NCI-H446 treated with DMSO at 0.1 percent for 48 hours (cell line): ENCODE measurements around the gene ATP6V1F.
"Not testable (repeated sequence)": the region's sequence is repeated elsewhere in the genome, so short reads cannot be mapped to it uniquely, and the experiment has no call there.

Experiments
- DNase-seq: peaks from one replicate; lab custom pipeline; 2025; lab: John Stamatoyannopoulos, UW

Gene ATP6V1F

DNA sequence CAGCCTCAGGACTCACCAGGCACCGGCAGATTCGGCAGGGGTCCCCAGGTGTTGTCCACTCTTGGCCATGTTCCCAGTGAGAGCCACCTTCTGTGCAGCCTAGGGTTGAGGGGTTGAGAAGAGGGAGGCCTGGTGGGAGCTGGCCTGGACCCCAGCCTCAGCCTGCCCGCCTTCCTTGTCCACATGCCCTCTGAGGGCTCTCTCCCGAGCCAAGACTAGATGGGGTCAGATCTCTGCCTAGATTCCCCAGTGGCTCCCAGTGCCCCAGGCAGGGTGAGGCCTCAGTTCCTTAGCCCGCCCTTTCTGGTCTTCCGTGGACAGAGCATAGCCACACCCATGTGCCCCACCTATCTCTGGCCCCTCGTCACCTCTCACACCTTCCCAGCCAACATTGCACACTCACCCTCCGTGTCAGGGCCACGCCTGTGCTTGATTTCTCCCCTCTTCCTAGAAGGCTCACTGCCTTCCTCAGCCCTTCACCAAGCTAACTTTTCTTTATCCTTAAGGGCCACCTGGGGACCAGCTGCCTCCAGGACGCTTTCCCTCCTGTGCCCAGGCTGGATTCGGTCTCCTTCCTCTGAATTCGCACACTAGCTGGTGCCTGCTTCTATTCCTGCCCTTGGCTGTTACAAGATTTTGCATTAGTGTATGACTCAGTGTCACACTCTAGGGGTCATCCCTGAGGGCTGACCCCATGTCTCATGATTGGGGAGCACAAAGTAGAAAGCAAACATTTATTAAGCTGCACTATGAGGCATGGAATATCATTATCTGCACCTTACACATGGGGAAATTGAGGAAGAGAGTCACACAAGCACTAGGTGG, 40.3 kb downstream of the ATP6V1F start:
- DNase-seq: no peak

- DNase-seq: no peak
Measured at GRCh38 chr7:128903621-128904361, 41.1 kb downstream of the ATP6V1F start.

DNA sequence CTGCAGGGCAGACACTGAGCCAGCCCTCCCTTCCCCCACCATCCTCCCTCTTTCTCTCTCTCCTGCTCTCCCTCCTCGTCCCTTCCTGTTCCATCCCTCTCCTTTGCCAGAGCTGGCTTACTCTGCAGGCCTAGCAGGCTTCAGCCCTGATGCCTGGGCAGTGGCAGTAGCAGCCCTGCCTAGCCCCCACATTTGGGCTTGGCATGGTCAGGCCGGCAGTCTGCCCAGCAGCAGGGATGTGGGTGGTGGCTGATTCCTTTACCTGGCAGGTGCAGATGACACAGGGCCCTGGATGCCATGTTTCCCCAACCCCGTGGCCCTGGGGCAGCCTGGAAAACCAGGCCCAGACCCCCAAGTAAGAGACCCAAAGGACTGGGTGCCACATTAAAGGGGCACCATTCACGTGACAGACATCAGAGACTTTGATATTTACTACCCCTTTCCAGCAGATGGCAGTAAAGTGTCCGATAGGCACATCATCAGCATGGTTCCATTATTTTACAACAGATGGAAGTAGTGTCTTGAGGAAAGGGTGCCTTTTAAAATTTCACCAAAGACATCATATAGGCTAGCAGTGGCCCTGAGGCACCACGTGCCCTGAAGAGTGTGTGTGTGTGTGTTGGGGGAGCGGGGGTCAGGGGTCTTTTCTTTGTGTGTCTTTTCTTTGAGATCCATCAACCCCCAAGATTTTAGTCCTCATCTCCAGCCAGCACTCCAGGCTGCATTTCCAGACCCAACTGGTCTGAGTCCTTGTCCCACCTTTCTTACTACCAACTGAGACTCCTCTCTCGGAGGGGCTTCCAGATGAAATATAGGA, 41.9 kb downstream of the ATP6V1F start:
- DNase-seq: no peak

DNA sequence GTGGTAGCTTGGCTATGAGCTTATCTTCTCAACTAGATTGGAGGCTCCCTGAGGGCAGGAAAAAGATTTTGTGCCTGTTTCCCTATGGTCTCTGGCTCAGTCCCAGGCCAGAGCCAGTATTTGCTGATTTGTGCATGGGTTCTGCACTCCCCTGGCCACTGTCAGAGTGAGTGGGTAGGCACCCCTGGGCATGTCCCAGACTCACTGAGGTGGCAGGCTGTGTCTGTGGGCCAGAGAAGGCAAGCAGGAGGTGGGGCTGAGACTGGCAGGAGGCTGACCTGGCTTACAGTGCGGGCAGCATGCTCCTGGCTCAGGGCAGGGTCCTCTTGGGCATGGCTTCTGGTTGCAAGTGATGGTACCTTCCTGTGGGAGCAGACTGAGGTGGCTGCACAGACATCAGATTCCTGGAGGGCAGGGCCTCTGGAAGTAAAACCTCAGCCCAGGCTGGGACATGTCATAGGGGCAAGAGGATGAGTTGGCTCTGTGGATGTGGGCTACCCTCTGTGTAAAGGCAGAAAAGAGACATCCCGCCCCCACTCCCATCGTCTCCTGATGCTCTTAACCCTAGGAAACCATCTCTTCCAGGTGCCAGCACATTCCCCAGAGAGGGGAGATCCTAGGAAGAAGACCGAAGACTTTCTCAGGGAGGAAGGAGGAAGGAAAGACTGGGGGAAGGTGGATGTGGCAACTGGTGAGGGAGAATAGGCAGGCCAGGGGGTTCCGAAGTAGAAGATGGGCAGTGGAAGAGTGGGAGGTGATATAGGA, 43.5 kb downstream of the ATP6V1F start:
- DNase-seq: no peak

DNA sequence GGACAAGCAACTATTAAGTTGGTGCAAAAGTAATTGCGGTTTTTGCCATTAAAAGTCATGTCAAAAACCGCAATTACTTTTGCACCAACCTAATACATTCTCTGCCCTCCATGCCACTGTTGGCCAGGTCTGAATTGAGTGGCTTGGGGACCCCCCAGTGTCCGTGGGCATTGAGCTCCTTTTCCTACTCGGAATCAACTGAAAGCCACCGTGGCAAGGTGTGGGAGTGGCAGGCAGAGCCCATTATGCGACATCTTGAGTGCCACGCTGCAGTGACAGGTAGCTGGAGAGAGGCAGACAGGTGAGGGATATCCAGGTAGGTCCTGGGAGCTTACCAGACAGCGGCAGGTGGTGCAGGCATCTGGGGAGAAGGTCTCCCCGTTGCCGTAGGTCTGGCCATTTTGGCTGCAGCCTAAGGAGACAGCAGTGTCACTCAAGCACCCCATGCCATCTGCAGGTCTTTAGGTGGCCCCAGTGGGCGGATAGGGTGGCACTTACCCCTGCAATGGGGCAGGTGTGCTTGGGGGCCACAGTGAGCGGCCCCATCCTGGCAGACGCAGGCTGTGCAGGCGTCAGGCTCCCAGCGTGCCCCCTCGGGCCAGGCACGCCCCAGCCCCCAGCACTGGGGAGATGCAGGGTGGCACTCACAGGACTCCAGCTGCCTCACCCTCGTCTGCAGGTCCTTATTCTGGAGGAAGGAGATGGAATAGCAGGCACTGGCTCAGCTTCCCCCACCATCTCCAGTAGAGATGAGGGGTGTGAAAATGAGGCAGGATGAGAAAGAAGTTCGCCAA, 44.3 kb downstream of the ATP6V1F start:
- no peak for DNase-seq

DNA sequence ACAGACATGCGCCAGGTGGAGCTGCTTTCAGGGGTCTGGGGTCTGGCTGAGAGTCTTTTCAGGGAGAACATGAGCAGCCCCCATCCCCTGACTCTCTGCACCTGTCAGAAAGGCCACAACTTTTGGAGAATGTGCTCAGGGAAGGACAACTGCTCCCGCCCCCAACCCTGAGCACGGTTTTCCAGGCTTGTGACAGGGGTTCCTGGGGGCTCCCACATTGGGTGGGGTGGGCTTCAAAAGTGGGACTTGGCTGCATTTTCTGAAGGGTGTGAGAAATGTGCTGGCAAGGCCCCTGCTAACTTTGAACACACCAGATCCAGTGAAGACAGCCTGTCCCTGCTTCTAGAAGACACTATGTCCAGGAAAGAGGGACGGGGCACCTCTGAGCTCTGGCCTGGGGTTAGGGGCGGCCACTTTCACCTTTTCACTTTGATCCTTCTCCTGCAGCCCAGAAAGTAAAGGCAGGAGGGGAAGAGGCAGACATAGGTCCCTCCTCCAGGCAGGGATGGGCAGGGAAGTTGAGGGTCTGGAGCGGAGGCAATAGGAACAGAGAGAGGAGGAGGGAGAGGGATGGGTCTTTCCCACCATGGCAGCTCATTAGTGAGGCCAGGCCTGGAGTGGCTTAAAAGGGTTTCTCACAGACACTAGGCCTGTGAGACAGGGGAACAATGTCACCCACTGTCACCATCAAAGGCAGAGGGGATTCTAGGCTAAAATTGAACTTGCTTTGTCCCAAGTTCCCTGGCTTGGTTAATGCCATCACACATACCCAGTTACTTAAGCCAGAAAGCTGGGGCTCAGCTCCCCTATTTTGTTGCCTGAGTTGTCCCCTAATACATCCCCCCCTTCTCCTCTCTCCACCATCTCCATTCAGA, 46.3 kb downstream of the ATP6V1F start:
- no peak for DNase-seq

DNA sequence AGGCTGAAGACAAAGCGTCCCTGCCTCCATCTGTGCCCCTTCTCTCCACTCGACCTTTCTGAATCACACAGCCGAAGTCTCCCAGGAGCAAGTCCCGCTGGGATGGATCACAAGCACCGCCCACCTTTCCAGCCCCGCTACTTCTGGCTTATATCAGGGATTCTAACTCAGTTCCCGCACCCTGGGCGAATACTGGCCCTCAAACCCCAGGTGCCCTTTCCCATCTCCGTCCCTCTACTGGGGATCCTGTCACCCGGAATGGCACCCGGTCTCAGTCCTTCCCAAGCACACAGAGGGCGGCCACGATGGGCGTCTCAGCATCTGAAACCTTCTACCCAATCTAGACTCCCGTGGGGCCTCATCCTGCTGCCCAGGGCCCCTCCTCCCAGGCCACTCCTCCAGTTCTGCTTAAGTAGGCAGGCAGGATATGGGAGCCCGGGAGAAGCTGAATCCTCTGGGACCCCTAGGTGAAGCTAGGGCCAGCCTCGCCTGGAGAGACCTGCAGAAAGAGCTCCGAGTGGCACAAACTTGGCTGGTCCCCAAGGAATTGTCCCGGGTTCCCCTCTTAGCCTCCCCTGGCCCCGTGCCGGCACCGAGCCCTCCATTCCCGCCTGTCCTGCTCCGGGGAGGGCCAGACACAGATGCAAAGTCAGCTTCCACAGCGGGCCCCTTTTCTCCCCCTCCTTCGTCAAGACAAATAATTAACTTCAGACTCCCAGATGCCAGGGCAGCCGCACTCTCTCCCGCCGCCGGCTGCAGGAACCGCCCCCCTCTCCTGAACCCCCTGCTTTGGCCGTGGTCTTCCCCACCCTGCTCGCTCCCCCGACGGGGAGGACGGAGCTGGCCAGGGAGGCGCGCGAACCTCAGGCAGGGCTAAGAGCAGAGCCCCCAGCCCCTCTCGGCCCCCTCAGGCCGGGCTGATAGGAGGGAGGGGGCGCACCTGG, 47.2 kb downstream of the ATP6V1F start:
- DNase-seq: no peak

GRCh38 chr7:128910569-128910945, 47.9 kb downstream of the ATP6V1F start, which contains the start of gene KCP:
TSS of gene KCP (minus strand) at chr7:128910709. CDS start at chr7:128910676, 33 bp downstream.
- no peak for DNase-seq

GRCh38 chr7:128911423-128912031, 48.9 kb downstream of the ATP6V1F start:
- no peak for DNase-seq

DNA sequence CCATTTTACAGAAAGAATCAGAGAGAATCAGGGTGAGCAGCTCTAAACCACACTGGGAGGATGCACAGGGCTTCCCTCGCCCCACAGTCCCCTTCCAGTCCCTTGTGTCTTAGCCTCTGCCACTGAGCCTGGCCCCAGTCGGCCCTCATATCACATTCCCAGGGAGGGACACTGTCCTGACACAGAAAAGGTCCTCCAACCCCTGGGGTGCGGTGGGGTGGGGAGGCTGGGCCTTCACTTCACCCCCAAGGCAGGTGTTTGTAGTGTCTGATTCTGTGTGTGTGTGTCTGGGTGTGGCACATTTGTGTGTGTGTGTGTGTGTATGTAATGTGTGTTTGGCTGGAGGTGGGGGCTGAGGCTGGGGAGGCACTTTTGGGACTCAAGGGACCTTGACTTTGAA, 49.6 kb downstream of the ATP6V1F start:
- no peak for DNase-seq

DNA sequence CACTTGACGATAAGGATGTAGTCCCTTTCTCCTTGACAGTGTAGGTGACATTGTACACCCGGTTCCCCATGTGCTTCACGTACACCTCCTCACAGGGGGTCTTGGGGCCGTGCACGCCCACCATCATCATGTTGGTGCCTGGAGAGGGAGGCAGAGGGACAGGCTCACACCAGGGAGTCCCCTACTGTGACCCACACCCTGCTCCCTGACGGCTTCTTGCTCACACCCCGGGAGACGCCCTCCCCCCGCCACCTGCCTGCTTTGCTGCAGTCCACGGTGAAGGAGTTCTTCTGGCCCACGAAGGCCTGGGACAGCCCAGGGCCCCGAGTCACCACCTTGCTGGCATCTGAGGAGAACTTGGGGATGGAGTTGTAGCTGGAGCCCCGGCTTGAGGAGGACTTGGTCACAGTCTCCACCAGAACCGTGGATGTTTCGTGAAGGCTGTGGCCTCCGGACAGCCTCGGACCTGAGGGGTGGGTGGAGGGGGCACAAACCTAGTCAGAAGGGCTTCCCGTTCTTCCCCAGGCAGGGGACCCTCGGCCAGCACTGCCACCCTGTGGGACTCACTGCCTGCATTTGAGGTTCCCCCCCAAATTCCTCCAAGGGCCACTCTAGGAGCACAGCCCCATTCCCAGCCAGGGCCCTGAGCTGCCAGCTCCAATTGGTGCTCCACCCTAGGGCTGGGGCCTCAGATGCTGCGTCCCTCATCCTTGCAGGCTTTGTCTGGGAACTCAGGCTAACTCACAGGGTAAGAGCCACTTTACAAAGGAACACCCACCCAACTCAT, 50.2 kb downstream of the ATP6V1F start:
- DNase-seq: not testable (repeated sequence)

DNA sequence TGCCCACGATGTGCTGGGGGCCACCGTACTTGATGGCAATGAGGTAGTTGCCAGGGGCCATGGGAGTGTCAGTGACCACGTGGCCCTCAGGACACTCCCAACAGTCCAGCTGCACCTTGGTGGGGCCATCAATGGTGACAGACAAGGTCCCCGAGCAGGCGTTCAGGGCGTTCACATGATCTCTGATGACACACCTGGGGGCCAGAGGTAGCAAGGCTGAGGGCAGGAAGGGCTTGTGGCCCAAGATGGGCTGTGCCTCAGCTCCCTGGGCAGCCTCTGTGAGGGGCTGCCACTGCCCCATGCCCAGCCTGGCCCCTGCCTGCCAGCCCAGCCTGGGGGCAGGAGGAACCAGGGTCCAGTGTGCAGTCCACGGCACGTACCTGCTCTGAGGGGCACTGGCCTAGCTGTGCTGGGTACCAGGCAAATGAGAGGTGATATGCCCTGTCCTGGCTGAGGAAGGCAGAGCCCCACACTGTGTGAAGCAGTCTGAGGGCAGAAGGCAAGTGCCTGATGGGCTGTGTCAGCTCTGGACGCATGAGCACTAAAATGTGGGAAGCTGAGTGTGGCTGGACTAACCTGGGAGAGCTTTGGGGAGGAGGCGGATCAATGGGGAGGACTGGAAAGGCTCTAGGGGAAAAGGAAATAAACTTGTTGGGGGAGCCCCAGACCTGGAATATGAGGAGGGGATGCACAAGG, 51.4 kb downstream of the ATP6V1F start:
- DNase-seq: no peak

DNA sequence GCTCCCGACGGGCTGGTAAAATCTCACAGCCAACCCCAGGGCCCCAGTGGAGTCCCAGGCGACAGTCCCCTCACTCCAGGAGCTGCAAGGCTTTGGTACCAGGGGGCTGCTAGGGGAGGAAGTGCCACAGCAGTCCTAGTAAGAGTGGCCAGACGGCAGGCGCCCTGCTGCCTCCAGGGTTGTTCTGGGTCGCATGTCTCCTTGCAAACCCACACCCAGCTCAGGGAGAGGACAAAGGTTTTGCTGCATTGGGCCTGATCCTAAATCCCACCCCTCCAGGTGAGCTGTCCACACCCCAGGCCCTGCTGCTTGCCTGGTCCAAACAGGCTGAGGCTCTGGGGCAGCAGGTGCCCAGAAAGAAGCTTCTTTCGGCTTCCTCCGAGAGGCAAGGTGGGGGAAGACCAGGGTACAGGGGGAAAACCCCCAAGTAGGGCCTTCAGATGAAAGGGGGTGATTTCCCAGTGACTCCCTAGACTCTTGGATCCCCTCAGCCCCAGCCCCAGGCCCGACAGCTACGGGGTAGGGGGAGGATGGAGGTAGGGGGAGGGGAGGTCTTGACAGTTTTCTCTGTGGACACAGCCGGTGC, 52.0 kb downstream of the ATP6V1F start:
- DNase-seq: no peak

DNA sequence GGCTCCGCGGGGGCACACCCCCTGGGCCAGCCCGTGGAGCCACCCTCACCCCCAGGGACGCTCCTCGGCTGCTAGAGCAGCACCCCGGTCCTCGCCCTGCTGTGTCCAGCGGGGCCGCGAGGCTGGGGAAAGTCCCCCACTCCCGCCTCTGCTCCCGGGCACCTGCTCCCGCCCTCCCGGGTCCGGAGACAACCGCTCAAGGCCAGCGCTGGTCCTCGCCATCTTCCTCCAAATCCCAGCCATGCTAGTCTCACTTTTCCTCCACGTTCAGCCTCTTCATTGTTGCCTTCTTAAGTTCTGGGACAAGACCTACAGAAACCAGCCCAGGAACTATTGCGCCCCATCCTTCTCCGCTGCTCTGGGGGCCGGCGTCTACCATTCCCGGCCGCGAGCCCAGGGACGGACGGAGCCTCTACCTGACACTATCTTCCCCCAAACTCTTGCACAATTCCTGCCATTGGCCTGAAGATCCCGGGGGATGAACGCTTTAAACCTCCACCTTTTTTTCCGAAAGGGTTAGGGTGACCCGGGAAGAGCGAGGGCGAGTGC, 52.7 kb downstream of the ATP6V1F start:
- no peak for DNase-seq
